Dendritic cell treated with granulocyte-macrophage colony-stimulating factor and Interleukin-4, amounts not matched to agents 40 ng/mL and 50 ng/mL, for 4 days (primary cell): Measurements from ENCODE around the gene DLGAP3.

Experiments used
- H3K27ac Mint-ChIP-seq: one replicate; pipeline ENCODE4 v1.8.0; 2022; ENCODE audit warnings: mild to moderate bottlenecking, mixed read lengths
- H3K27me3 Mint-ChIP-seq: one replicate; pipeline ENCODE4 v1.8.0; 2022; ENCODE audit warnings: mild to moderate bottlenecking, mixed read lengths
- H3K36me3 Mint-ChIP-seq: one replicate; pipeline ENCODE4 v1.8.0; 2022; ENCODE audit warnings: low read depth, mixed read lengths
- H3K4me1 Mint-ChIP-seq: one replicate; pipeline ENCODE4 v1.8.0; 2022; ENCODE audit warnings: low read depth, mixed read lengths
- H3K4me3 Mint-ChIP-seq: one replicate; pipeline ENCODE4 v1.8.0; 2022; ENCODE audit warnings: mild to moderate bottlenecking, moderate library complexity, mixed read lengths
- H3K9me3 Mint-ChIP-seq: one replicate; pipeline ENCODE4 v1.8.0; 2022; ENCODE audit warnings: mixed read lengths
- intact Hi-C: fragments of 100-400 bp; cut with micrococcal nuclease; formaldehyde crosslinking; loops from one replicate; pipeline ENCODE4 v1.15.0; 2022

Gene DLGAP3

GRCh38 chr1:34924759-34925555 is 4.5 kb downstream of the DLGAP3 start:
- intact Hi-C loops = no loop called here
- Mint-ChIP-seq H3K36me3 (no peaks in the 10 kb centered on the region), H3K9me3 (no peaks in the 10 kb centered on the region), H3K27me3 (peaks cover 75% of the 10 kb centered on the region), H3K4me1 (peaks cover 39% of the 10 kb centered on the region), H3K27ac (no peak overlapping the region), H3K4me3 (no peak overlapping the region)

GRCh38 chr1:34923490-34923889 is 6.0 kb downstream of the DLGAP3 start:
- Mint-ChIP-seq H3K27ac (no peak overlapping the region), H3K36me3 (no peaks in the 10 kb centered on the region), H3K27me3 (peaks cover 69% of the 10 kb centered on the region), H3K4me3 (no peak overlapping the region), H3K9me3 (no peaks in the 10 kb centered on the region), H3K4me1 (peaks cover 47% of the 10 kb centered on the region)
- intact Hi-C loops = no loop called here

- Mint-ChIP-seq H3K4me3 (no peak overlapping the region), H3K9me3 (no peaks in the 10 kb centered on the region), H3K36me3 (no peaks in the 10 kb centered on the region), H3K27me3 (peaks cover 29% of the 10 kb centered on the region), H3K27ac (peak overlapping the region; percentile 57), H3K4me1 (peaks cover 42% of the 10 kb centered on the region)
- intact Hi-C loops = no loop called here
These were observed 10.4 kb downstream of the DLGAP3 start for GRCh38 chr1:34918977-34919561.

DNA sequence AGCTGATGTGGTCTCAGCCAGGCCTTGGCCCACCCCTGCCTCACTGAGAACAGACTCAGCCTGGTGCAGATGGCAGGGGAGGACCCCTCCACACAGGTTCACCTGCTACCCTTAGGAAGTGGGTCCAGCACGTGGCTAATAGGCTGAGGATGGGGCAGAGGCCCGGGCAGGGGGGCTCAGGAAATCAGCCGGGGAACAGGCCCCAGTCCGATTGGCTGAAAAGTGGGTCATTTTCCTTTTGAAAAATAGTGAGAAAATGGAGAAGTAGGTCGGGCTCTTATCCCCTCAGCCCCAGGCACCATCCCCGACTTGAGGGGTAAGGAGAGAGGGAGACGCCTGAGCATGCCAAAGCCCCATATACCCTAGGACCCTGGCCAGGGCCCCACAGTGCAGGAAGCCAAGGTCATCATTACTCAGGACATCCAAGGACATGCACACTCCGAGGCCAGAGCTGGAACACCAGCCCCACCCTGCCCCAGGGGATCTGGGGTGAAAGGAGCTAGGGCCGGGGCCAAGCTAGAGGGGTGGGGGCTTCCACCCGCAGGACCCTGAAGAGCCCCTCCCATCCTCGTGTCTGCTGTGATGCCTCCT is 11.0 kb downstream of the DLGAP3 start:
- no peaks in the 10 kb centered on the region for H3K36me3 Mint-ChIP-seq
- peak overlapping the region; percentile 57 for H3K27ac Mint-ChIP-seq
- no peak overlapping the region for H3K4me3 Mint-ChIP-seq
- intact Hi-C loops = no loop called here
- H3K27me3 Mint-ChIP-seq = peaks cover 25% of the 10 kb centered on the region
- H3K9me3 Mint-ChIP-seq = no peaks in the 10 kb centered on the region
- H3K4me1 Mint-ChIP-seq = peaks cover 36% of the 10 kb centered on the region

GRCh38 chr1:34917017-34917416 is 12.4 kb downstream of the DLGAP3 start:
- H3K27ac Mint-ChIP-seq = no peak overlapping the region
- H3K4me3 Mint-ChIP-seq = no peak overlapping the region
- H3K4me1 Mint-ChIP-seq = peaks cover 26% of the 10 kb centered on the region
- no peaks in the 10 kb centered on the region for H3K36me3 Mint-ChIP-seq
- peaks cover 22% of the 10 kb centered on the region for H3K27me3 Mint-ChIP-seq
- intact Hi-C loops = no loop called here
- H3K9me3 Mint-ChIP-seq = no peaks in the 10 kb centered on the region

GRCh38 chr1:34916104-34916503 is 13.3 kb downstream of the DLGAP3 start:
- peaks cover 17% of the 10 kb centered on the region for H3K27me3 Mint-ChIP-seq
- no peaks in the 10 kb centered on the region for H3K9me3 Mint-ChIP-seq
- no peak overlapping the region for H3K27ac Mint-ChIP-seq
- H3K4me3 Mint-ChIP-seq = no peak overlapping the region
- H3K4me1 Mint-ChIP-seq = peaks cover 26% of the 10 kb centered on the region
- intact Hi-C loops = no loop called here
- H3K36me3 Mint-ChIP-seq = no peaks in the 10 kb centered on the region

DNA sequence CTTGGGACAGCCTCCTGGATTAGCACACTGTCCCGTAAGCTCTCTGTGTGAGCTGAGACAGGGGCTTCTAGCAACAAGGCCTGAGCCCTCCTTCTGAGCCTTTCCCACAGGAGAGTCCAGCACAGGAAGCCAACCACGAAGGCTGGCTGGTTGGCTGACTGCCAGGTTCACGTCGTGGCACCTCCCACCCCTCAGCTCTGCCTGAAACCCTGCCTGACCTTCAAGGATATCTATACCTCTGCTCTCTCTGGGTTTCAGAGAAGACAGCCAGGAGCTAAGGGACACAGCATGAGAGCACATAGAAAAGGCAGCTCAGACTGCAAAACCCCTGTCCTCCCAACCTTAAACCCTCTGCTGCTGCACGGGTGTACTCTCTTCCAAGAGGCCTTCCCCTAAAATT is 13.9 kb downstream of the DLGAP3 start:
- intact Hi-C loops = no loop called here
- Mint-ChIP-seq H3K27me3 (peaks cover 17% of the 10 kb centered on the region), H3K9me3 (no peaks in the 10 kb centered on the region), H3K4me1 (peaks cover 25% of the 10 kb centered on the region), H3K36me3 (no peaks in the 10 kb centered on the region), H3K4me3 (no peak overlapping the region), H3K27ac (no peak overlapping the region)

DNA sequence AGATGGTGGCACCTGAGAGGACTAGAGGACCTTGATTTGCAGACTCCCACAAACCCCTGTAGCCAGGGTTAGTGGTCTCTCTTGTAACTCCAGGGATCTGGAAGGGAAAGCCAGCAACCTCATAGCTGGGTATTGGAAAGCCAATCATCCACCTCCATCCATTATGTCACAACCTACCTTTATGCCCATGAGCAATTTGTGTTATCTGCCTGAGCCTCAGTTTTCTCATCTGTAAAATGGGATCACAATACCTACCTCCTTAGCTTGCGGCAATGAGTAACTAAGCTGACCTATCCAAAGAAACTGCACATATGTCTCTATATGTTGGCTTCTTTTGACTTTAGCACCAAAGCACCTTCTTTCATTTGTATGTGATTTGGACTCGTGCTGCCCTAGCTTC is 14.5 kb downstream of the DLGAP3 start:
- intact Hi-C loops = no loop called here
- Mint-ChIP-seq H3K36me3 (no peaks in the 10 kb centered on the region), H3K27me3 (peaks cover 19% of the 10 kb centered on the region), H3K27ac (no peak overlapping the region), H3K9me3 (no peaks in the 10 kb centered on the region), H3K4me1 (peaks cover 19% of the 10 kb centered on the region), H3K4me3 (no peak overlapping the region)

- Mint-ChIP-seq H3K9me3 (no peaks in the 10 kb centered on the region), H3K27me3 (peaks cover 25% of the 10 kb centered on the region), H3K4me3 (no peak overlapping the region), H3K4me1 (no peaks in the 10 kb centered on the region), H3K36me3 (no peaks in the 10 kb centered on the region), H3K27ac (no peak overlapping the region)
- intact Hi-C loops = no loop called here
These were observed 18.0 kb downstream of the DLGAP3 start for GRCh38 chr1:34911465-34911864.

- H3K27me3 Mint-ChIP-seq = peaks cover 23% of the 10 kb centered on the region
- no peaks in the 10 kb centered on the region for H3K36me3 Mint-ChIP-seq
- intact Hi-C loops = no loop called here
- H3K9me3 Mint-ChIP-seq = no peaks in the 10 kb centered on the region
- H3K27ac Mint-ChIP-seq = no peak overlapping the region
- no peak overlapping the region for H3K4me3 Mint-ChIP-seq
- no peaks in the 10 kb centered on the region for H3K4me1 Mint-ChIP-seq
These were observed 19.0 kb downstream of the DLGAP3 start for GRCh38 chr1:34910425-34910824.

DNA sequence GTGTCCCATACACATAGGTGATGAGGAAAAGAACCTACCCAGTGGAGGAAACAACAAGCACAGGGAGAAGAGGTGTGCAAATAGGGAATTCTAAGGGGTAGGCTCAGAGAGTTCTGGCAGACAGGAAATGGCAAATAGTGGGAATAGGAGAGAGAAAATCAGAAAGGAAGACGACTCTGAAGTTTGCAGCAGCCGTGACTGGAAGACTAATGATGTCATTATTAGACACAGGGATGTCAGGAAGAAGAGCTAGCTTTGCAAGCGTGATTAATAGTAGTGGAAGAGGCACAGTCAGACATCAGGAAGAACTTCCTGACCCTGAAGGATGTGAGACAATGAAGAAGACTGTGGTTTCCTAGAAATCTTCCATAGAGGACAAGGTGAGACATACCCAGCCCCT is 21.1 kb downstream of the DLGAP3 start:
- no peak overlapping the region for H3K27ac Mint-ChIP-seq
- H3K36me3 Mint-ChIP-seq = no peaks in the 10 kb centered on the region
- H3K4me3 Mint-ChIP-seq = no peak overlapping the region
- intact Hi-C loops = no loop called here
- H3K27me3 Mint-ChIP-seq = peaks cover 19% of the 10 kb centered on the region
- H3K4me1 Mint-ChIP-seq = no peaks in the 10 kb centered on the region
- no peaks in the 10 kb centered on the region for H3K9me3 Mint-ChIP-seq

GRCh38 chr1:34907487-34908090 is 21.9 kb downstream of the DLGAP3 start:
- Mint-ChIP-seq H3K9me3 (no peaks in the 10 kb centered on the region), H3K27me3 (peaks cover 18% of the 10 kb centered on the region), H3K4me3 (no peak overlapping the region), H3K36me3 (no peaks in the 10 kb centered on the region), H3K4me1 (no peaks in the 10 kb centered on the region), H3K27ac (no peak overlapping the region)
- intact Hi-C loops = no loop called here

DNA sequence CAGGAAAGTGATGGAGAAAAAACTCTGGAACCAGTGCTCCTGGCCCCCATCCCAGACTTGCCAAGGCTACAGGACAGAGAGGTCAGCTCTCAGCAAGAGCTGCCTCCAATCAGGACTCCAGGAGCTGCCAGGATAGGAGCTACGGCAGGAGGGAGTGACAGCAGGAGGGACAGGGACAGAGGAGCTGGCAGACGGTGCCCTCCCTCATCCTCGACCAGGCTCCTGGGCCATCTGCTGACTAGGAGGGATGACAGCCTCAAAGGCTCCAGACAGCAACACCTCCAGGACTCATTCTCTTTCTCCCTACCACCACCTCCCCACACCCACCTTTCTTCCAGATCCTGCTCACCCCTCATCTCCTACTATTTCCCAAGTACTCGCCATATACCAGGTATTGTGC is 22.7 kb downstream of the DLGAP3 start:
- intact Hi-C loops = no loop called here
- Mint-ChIP-seq H3K9me3 (no peaks in the 10 kb centered on the region), H3K27me3 (peaks cover 20% of the 10 kb centered on the region), H3K36me3 (no peaks in the 10 kb centered on the region), H3K27ac (no peak overlapping the region), H3K4me1 (no peaks in the 10 kb centered on the region), H3K4me3 (no peak overlapping the region)

DNA sequence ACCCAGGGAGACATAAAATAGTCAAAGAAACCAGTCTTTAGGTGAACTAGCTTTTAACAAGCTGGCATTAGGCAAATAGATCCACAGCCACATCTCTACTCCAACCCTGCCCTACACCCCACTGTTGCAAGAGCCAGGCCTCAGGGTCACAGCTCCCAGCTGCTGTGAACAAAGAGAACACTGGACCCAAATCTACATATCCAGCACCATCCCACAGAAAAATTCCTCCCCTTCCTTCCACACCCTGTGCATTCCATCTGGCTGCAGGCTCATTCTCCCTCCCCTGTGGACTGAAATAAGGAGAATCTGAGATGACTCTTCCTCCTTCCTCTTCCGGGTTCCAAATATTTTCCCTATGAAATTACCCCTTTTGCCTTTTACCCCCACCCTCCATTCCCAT is 23.2 kb downstream of the DLGAP3 start:
- H3K27me3 Mint-ChIP-seq = peaks cover 21% of the 10 kb centered on the region
- no peaks in the 10 kb centered on the region for H3K9me3 Mint-ChIP-seq
- intact Hi-C loops = no loop called here
- H3K4me1 Mint-ChIP-seq = no peaks in the 10 kb centered on the region
- no peak overlapping the region for H3K4me3 Mint-ChIP-seq
- no peak overlapping the region for H3K27ac Mint-ChIP-seq
- no peaks in the 10 kb centered on the region for H3K36me3 Mint-ChIP-seq
